Activated CD8-positive, alpha-beta T cell treated with anti-CD3 and anti-CD28 coated beads, Interleukin-2, amount 10 ng/mL, durations not matched to agents 7 days and 5 days (primary cell): Measurements from ENCODE around the gene ANGPTL8. TPM values are rescaled to one million over a fixed set of nuclear protein-coding genes. Genes with fewer than 3 reads are reported as not detected.
A peak's percentile ranks its signal among the peaks of the same experiment; 100 is the strongest.

Source experiments
- ATAC-seq: fragments of 150-1000 bp; cut with Tn5 transposase; one replicate; pipeline ENCODE4 v1.10.0; 2021; ENCODE audit warnings: moderate library complexity
- CTCF ChIA-PET: fragments of 350-600 bp; sonication (Branson Sonifier 250); formaldehyde crosslinking; loops from one replicate; lab custom pipeline; 2021; ENCODE audit warnings: antibody characterized with exemption; lab: Charles Lee
- POLR2A ChIA-PET: fragments of 350-600 bp; sonication (Branson Sonifier 250); formaldehyde crosslinking; loops from one replicate; lab custom pipeline; 2021; ENCODE audit warnings: antibody characterized with exemption; lab: Charles Lee
- DNase-seq: peaks from one replicate; pipeline ENCODE4 v3.0.0-alpha.2; 2020
- H3K27ac Mint-ChIP-seq: one replicate; pipeline ENCODE4 v1.8.0; 2021; ENCODE audit warnings: mild to moderate bottlenecking, mixed read lengths
- H3K27me3 Mint-ChIP-seq: one replicate; pipeline ENCODE4 v1.8.0; 2021; ENCODE audit warnings: low read depth, mixed read lengths
- H3K36me3 Mint-ChIP-seq: one replicate; pipeline ENCODE4 v1.8.0; 2021; ENCODE audit warnings: low read depth, mixed read lengths
- H3K4me1 Mint-ChIP-seq: one replicate; pipeline ENCODE4 v1.8.0; 2021; ENCODE audit warnings: low read depth, mixed read lengths
- H3K4me3 Mint-ChIP-seq: one replicate; pipeline ENCODE4 v1.8.0; 2021; ENCODE audit warnings: mild to moderate bottlenecking, mixed read lengths
- H3K9me3 Mint-ChIP-seq: one replicate; pipeline ENCODE4 v1.8.0; 2022; ENCODE audit warnings: mixed read lengths; ENCODE audit not compliant: insufficient read depth
- total RNA-seq, 2 experiments: library from RNA; stranded (reverse); gene quantifications; one replicate each; pipeline ENCODE4 v1.2.3, GENCODE V29; 2021

ANGPTL8 gene
- total RNA-seq, 2 experiments from 2014 or later = not detected

DNA sequence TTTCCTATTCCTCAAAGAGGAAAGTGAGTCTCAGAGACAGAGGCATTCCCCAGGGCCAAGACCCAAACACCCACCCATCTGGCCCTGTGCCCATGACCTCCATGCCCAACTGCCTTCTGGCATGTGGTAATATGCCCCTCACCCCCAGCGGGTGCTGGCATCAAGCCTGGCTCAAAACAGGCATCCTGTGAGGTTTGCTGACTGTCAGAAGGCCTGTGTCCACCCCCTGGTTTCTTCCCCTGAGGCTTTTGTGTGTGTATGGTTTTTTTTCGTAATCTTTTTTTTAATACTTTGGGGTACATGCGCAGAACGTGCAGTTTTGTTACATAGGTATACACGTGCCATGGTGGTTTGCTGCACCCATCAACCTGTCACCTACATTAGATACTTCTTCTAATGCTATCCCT is 34.5 kb upstream of the ANGPTL8 start:
- Mint-ChIP-seq H3K4me1 (no peaks in the 10 kb centered on the region), H3K27ac (no peak overlapping the region), H3K9me3 (no peaks in the 10 kb centered on the region), H3K4me3 (no peak overlapping the region), H3K36me3 (no peaks in the 10 kb centered on the region), H3K27me3 (no peaks in the 10 kb centered on the region)
- ChIA-PET CTCF (no interaction called here), POLR2A (no interaction called here)
- ATAC-seq = no peak
- DNase-seq = no peak

DNA sequence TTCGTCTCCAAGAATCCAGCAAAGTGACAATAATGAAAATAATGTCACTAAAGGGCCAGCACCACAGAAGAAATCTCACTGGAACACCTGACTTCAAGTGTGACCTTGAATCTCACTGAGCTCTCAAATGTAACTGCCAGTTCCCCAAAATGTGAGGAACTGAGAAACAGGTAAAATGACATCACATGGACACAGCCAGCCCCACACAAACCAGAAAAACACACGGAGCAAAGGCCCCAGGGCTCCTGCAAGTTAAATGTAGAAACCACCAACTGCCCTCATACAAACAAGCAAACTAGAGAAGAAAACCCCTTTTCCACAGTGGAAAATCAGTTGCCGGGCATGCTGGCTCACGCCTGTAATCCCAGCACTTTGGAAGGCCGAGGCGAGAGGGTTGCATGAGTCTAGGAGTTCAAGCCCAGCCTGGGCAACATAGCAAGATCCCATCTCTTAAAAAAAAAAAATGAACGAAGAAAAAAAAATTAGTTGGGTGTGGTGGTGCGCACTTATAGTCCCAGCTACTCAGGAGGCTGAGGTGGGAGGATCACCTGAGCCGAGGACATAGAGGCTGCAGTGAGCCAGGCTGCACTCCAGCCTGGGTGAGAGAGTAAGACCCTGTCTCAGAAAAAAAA is 33.4 kb upstream of the ANGPTL8 start:
- H3K9me3 Mint-ChIP-seq = no peaks in the 10 kb centered on the region
- no peak for ATAC-seq
- POLR2A ChIA-PET = interaction anchor here (0.6 to 0.8 kb wide), 2 partner anchors 168 to 1641 kb away, joined by 4 to 5 read pairs; partner anchors contain the start of gene SWSAP1
- no peaks in the 10 kb centered on the region for H3K27me3 Mint-ChIP-seq
- CTCF ChIA-PET = no interaction called here
- H3K36me3 Mint-ChIP-seq = no peaks in the 10 kb centered on the region
- H3K27ac Mint-ChIP-seq = no peak overlapping the region
- no peak overlapping the region for H3K4me3 Mint-ChIP-seq
- no peaks in the 10 kb centered on the region for H3K4me1 Mint-ChIP-seq
- DNase-seq = no peak

DNA sequence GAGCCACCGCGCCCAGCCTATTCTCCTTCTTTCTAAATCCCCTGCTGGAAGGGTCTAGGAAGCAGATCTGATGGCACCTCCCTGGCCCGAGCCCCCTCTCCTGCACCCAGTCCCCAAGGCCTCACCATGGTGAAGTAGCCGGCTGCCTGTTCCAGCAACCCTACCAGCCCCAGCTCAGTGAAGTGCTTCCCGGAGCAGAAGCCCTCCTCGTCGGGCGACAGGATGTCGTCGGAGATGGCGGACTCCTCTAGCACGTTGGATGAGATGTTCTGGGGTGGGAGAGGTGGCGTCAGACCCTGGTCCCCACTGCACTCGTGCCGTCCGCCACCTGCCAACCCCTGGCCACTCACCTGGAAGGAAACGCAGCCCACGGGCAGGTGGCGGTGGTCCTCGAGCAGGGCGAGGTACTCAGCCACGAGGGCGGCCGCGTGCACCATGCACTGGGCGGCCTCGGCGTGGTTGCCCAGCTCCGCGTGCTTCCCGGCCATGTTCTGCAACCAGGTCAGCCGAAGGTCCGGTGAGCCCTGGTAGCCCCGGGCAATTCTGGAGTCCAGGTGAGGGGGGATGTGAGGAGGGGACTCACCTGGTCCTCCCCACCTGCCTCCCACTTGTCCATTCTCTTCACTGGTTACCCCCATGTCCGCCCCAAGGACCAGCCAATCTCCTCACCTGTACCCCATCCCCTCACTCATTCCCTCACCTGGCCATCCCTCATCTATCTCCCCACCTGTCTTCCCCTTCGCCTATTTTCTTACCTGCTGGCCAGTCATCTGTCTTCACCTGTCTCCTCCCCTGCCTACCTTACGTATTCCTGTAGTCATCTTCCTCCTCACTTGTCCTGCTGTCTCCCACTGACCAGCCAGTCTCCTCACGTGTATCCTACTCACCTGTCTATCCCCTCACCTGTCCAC is 30.6 kb upstream of the ANGPTL8 start:
- no peaks in the 10 kb centered on the region for H3K27me3 Mint-ChIP-seq
- no peaks in the 10 kb centered on the region for H3K4me1 Mint-ChIP-seq
- no peak overlapping the region for H3K4me3 Mint-ChIP-seq
- CTCF ChIA-PET = no interaction called here
- H3K36me3 Mint-ChIP-seq = no peaks in the 10 kb centered on the region
- ATAC-seq (peak; percentile 43), DNase-seq (no peak)
- POLR2A ChIA-PET = no interaction called here
- H3K9me3 Mint-ChIP-seq = no peaks in the 10 kb centered on the region
- H3K27ac Mint-ChIP-seq = no peak overlapping the region

DNA sequence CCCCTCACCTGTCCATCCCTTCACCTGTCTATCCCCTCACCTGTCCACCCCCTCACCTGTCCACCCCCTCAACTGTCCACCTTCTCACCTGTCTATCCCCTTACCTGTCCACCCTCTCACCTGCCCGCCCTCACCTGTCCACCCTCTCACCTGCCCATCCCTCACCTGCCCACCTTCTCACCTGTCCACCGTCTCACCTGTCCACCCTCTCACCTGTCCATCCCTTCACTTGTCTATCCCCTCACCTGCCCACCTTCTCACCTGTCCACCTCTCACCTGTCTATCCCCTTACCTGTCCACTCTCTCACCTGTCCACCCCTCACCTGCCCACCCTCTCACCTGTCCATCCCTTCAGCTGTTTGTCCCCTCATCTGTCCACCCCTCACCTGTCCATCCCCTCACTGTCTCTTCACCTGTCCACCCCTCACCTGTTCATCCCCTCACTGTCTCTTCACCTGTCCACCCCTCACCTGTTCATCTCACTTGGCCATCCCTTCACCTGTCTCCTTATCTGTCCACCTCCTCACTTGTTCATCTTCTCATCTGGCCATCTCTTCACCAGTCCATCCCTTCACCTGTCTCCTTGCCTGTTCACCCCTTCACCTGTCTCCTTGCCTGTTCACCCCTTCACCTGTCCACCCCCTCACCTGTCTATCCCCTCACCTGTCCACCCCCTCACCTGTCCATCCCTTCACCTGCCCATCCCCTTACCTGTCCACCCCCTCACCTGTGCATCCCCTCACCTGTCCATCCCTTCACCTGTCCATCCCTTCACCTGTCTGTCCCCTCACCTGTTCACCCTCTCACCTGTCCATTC is 29.4 kb upstream of the ANGPTL8 start:
- Mint-ChIP-seq H3K9me3 (no peaks in the 10 kb centered on the region), H3K36me3 (no peaks in the 10 kb centered on the region), H3K4me3 (no peak overlapping the region), H3K27me3 (no peaks in the 10 kb centered on the region), H3K27ac (no peak overlapping the region), H3K4me1 (no peaks in the 10 kb centered on the region)
- ATAC-seq = no peak
- ChIA-PET CTCF (no interaction called here), POLR2A (no interaction called here)
- DNase-seq = no peak

DNA sequence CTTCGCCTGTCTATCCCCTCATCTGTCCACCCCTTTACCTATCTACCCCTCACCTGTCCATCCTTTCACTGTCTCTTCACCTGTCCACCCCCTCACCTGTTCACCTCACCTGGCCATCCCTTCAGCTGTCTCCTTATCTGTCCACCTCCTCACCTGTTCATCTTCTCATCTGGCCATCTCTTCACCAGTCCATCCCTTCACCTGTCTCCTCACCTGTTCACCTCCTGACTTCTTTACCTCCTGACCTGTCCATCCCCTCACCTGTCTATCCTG is 28.8 kb upstream of the ANGPTL8 start:
- no peak overlapping the region for H3K27ac Mint-ChIP-seq
- H3K9me3 Mint-ChIP-seq = no peaks in the 10 kb centered on the region
- DNase-seq (no peak), ATAC-seq (no peak)
- no peaks in the 10 kb centered on the region for H3K27me3 Mint-ChIP-seq
- ChIA-PET CTCF (no interaction called here), POLR2A (interaction anchor here (0.6 kb wide), 1 partner anchor 8 kb away, joined by 3 read pairs; no protein-coding TSS in a partner anchor)
- H3K4me1 Mint-ChIP-seq = no peaks in the 10 kb centered on the region
- H3K36me3 Mint-ChIP-seq = no peaks in the 10 kb centered on the region
- no peak overlapping the region for H3K4me3 Mint-ChIP-seq

DNA sequence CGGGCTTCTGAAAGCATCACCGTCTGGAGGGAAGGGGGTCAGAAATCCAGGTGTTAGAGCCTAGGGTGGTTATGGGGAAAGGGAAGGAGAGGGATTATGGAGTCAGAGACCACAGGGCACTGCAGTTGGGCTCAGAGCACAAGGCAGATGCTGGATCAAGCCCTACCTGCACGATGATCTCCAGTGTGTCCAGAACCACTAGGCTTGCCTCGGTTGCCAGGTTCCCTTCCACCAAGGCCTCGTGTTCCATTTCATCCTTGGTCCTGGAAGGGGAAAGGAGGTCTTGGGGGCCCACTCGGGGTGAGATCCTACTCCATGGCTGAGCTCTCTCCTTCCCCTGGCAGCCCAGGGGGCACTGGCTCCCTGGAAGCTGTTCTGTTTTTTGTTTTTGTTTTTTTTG is 25.0 kb upstream of the ANGPTL8 start:
- Mint-ChIP-seq H3K27me3 (no peaks in the 10 kb centered on the region), H3K4me1 (no peaks in the 10 kb centered on the region), H3K27ac (no peak overlapping the region), H3K36me3 (no peaks in the 10 kb centered on the region), H3K9me3 (no peaks in the 10 kb centered on the region), H3K4me3 (no peak overlapping the region)
- no peak for ATAC-seq
- DNase-seq = no peak
- POLR2A ChIA-PET = no interaction called here
- CTCF ChIA-PET = no interaction called here

DNA sequence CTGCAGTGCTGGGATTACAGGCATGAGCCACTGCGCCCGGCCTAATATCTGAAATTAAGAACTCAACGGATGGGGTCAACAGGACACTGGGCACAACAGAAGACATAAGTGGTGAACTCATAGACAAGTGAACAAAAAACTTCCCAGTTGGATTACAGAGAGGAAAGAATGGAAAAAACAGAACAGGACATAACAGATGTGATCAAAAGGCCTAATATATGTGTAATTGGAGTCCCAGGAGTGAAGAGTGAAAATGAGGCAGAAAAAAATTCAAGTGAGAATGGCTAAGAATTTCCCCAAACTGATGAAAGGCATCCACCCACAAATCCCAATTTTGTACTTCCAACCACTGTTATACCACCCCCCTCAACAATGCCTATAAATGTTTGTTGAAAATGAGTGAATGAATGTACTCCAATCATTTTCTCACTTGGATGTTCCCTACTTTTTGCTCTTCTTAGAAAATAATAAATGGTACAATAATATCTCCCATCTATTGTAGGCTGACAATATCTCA is 18.3 kb upstream of the ANGPTL8 start:
- ChIA-PET CTCF (no interaction called here), POLR2A (no interaction called here)
- Mint-ChIP-seq H3K27ac (no peak overlapping the region), H3K4me3 (no peak overlapping the region), H3K4me1 (no peaks in the 10 kb centered on the region), H3K9me3 (peaks cover 10% of the 10 kb centered on the region), H3K27me3 (no peaks in the 10 kb centered on the region), H3K36me3 (no peaks in the 10 kb centered on the region)
- DNase-seq = no peak
- no peak for ATAC-seq

DNA sequence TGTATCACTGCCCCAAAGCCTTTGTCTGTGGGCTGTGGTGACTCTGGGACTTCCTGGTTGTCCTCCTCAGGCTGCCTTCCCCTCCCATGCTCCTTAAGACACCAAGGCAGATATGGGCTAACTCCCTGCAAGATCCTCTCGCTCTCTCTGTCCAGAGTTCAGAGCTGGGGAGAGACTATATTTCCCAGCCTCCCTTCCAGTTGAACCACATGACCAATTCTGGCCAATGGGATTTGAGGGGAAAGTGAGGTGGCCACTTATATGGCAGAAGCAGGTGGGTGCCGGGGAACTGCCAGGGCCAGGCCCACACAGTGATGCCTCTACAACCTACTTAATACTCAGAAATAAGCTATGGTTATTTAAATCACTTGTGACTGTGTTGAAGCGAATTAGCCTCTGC is 16.2 kb upstream of the ANGPTL8 start:
- POLR2A ChIA-PET = no interaction called here

DNA sequence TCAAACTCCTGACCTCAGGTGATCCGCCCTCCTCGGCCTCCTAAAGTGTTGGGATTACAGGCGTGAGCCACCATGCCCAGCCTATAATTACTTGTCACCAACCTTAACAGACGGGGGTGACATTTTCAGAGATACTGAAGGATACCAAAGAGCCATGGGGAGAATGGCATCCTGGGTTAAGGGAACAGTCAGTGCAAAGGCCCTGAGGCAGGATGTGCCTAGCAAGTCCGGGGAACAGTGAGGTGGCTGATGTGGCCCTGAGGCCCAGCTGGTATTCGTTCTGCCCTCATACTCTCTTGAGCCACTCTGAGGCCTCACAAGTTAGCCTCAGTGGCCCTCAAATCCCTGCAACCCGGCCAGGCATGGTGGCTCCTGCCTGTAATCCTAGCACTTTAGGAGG is 15.0 kb upstream of the ANGPTL8 start:
- Mint-ChIP-seq H3K9me3 (peaks cover 10% of the 10 kb centered on the region), H3K4me1 (no peaks in the 10 kb centered on the region)

More for the DNA sequence above, 16.2 kb upstream of the ANGPTL8 start:
- H3K9me3 Mint-ChIP-seq = peaks cover 10% of the 10 kb centered on the region
- no peaks in the 10 kb centered on the region for H3K4me1 Mint-ChIP-seq
- H3K36me3 Mint-ChIP-seq = no peaks in the 10 kb centered on the region
- DNase-seq = no peak
- H3K27me3 Mint-ChIP-seq = no peaks in the 10 kb centered on the region
- no peak for ATAC-seq
- CTCF ChIA-PET = no interaction called here
- H3K4me3 Mint-ChIP-seq = no peak overlapping the region
- no peak overlapping the region for H3K27ac Mint-ChIP-seq

DNA sequence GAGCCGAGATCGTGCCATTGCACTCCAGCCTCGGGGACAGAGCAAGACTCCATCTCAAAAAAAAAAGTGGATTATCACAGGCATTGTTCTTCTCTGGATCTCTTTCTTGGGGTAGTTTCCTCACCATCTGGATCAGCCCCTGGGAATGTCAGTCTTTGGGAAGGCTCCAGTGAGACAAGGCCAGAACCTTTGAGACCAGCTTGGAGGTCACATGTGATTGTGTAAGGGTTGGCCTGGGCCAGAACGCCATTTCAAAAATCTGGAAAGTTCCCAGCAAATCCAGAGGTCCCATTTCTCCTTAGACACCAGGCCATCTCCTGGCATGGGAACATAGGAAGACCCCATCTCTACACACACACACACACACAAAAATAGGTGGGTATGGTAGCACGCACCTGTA is 14.2 kb upstream of the ANGPTL8 start:
- ATAC-seq (no peak), DNase-seq (no peak)
- ChIA-PET POLR2A (no interaction called here), CTCF (no interaction called here)
- Mint-ChIP-seq H3K9me3 (peaks cover 10% of the 10 kb centered on the region), H3K27me3 (no peaks in the 10 kb centered on the region), H3K4me3 (no peak overlapping the region), H3K4me1 (no peaks in the 10 kb centered on the region), H3K27ac (no peak overlapping the region), H3K36me3 (no peaks in the 10 kb centered on the region)

More for the DNA sequence above, 15.0 kb upstream of the ANGPTL8 start:
- CTCF ChIA-PET = interaction anchor here (0.8 kb wide), 1 partner anchor 19 kb away, joined by 3 read pairs; no protein-coding TSS in a partner anchor
- Mint-ChIP-seq H3K27ac (no peak overlapping the region), H3K36me3 (no peaks in the 10 kb centered on the region), H3K27me3 (no peaks in the 10 kb centered on the region), H3K4me3 (no peak overlapping the region)
- ATAC-seq = no peak
- DNase-seq = no peak
- POLR2A ChIA-PET = no interaction called here

DNA sequence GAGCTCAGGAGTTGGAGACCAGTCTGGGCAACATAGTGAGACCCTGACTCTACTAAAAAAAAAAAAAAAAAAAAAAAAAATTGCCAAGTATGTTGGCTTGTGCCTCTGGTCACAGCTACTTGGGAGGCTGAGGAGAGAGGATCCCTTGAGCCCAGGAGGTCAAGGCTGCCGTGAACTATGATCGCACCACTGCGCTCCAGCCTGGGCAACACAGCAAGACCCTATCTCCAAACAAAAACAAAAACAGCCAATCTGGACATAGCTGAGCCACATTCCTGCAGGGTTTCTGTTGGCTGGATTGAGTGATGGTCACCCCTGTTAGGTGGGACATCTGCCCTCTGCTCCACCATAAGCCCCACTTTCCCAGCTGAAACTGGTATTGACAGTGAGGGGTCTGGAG is 13.6 kb upstream of the ANGPTL8 start:
- no peaks in the 10 kb centered on the region for H3K27me3 Mint-ChIP-seq
- no peak for ATAC-seq
- ChIA-PET CTCF (no interaction called here), POLR2A (no interaction called here)
- H3K36me3 Mint-ChIP-seq = no peaks in the 10 kb centered on the region
- DNase-seq = no peak
- H3K4me3 Mint-ChIP-seq = no peak overlapping the region
- H3K27ac Mint-ChIP-seq = no peak overlapping the region
- H3K4me1 Mint-ChIP-seq = no peaks in the 10 kb centered on the region
- H3K9me3 Mint-ChIP-seq = peaks cover 6% of the 10 kb centered on the region
